Naive thymus-derived CD8-positive, alpha-beta T cell (primary cell): ENCODE results near the gene C19orf44. TPM values are rescaled to one million over a fixed set of nuclear protein-coding genes. Genes with fewer than 3 reads are reported as not detected.
"Not testable (repeated sequence)": the region's sequence is repeated elsewhere in the genome, so short reads cannot be mapped to it uniquely, and the experiment has no call there.

Experiments used
- ATAC-seq, 2 donors: fragments of 150-1000 bp; cut with Tn5 transposase in 1 of 2; sonication (Bioruptor Pico), chemical (Tn5 transposase) in 1 of 2; 1 replicate in 1 of 2; 2 replicates in 1 of 2; pipeline ENCODE4 v1.10.0; 2021; ENCODE audit warnings: mild to moderate bottlenecking in 2 of 2, moderate library complexity in 2 of 2
- POLR2A ChIA-PET: fragments of 350-600 bp; sonication (Branson Sonifier 250); formaldehyde crosslinking; loops from one replicate; lab custom pipeline; 2021; ENCODE audit warnings: antibody characterized with exemption; lab: Charles Lee
- DNase-seq, 10 donors: peaks; one replicate each; pipeline versions ENCODE4 v3.0.0 to v3.0.0-alpha.2; 2020 to 2022
- H3K27ac Mint-ChIP-seq, 10 donors: one replicate each; pipeline ENCODE4 v1.8.0; 2020 to 2022; ENCODE audit warnings: mild to moderate bottlenecking in 10 of 10, mixed read lengths in 10 of 10, moderate library complexity in 4 of 10, inconsistent platforms in 1 of 10
- H3K27me3 Mint-ChIP-seq, 5 donors: one replicate each; pipeline ENCODE4 v1.8.0; 2021 to 2022; ENCODE audit warnings: mixed read lengths in 5 of 5
- H3K36me3 Mint-ChIP-seq, 3 donors: one replicate each; pipeline ENCODE4 v1.8.0; 2020 to 2022; ENCODE audit warnings: mixed read lengths in 3 of 3, mild to moderate bottlenecking in 2 of 3, inconsistent platforms in 1 of 3
- H3K4me1 Mint-ChIP-seq, 4 donors: one replicate each; pipeline ENCODE4 v1.8.0; 2021 to 2022; ENCODE audit warnings: mixed read lengths in 4 of 4
- H3K4me3 Mint-ChIP-seq, 10 donors: one replicate each; pipeline ENCODE4 v1.8.0; 2020 to 2022; ENCODE audit warnings: mild to moderate bottlenecking in 10 of 10, mixed read lengths in 10 of 10, moderate library complexity in 6 of 10, inconsistent platforms in 1 of 10
- H3K9me3 Mint-ChIP-seq, 9 donors: one replicate each; pipeline ENCODE4 v1.8.0; 2020 to 2022; ENCODE audit warnings: mixed read lengths in 9 of 9, mild to moderate bottlenecking in 3 of 9, inconsistent platforms in 1 of 9, moderate library complexity in 1 of 9
- polyA plus RNA-seq, 3 donors: library from polyadenylated mRNA; unstranded; fragments of 300-500 nt; fragmentation: Illumina TruSeq; gene quantifications; one replicate each; pipeline ENCODE4 v1.2.3, GENCODE V29; 2021
- total RNA-seq, 8 experiments: library from RNA in 2 of 8; stranded (reverse) in 2 of 8; gene quantifications; one replicate each; pipeline ENCODE4 v1.2.3 and lab custom pipeline; 2021 to 2026

The C19orf44 gene
- total RNA-seq, result 1 to 10 TPM; 4.1 to 4.4 TPM
- 1 to 10 TPM in 1 of 3 donors, under 1 TPM in 1, not detected in 1; 0.23 to 2.0 TPM for polyA plus RNA-seq
- total RNA-seq (lab: John Stamatoyannopoulos, UW), result 2.0 to 8.6 (median 5.1) reads per million in 6 experiments

DNA sequence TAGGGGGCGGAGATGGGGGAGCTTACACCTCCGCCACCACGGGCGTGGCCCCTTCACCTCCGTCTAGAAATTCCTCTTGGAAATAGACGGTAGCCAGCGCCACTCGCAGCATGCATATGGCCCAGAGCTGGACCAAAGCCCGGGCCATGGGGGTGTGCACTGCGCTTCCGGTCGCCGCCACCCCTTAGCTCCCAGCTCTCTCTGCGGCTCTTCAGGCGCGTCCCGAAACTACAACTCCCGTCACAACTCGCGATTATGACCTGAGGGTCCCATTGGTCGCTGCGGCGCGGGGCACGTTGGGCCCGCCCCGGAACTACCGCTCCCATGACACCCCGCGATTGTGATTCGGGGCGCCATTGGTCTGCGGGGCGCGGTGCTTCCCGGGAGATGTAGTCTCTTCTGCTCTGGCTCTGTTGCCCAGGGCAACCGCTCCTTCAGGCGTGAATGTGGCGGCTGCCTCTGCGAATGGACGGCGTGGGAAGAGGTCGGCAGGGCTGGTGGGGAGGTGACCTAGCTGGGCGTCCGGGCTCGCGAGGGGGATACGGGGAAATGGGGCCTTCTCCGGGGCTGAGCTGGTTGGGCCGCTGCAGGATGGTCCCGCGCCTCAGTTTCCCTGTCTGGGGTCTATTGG is at the start of gene C19orf44, which contains the start of gene CALR3:
Gene C19orf44, plus strand, starts transcription at position 413 of the 631 bp plus-strand sequence. CDS start 4,399 bp downstream, outside the sequence.
Gene CALR3, minus strand, starts transcription at position 186 of the 631 bp plus-strand sequence. Its CDS starts 38 bp downstream, at position 148.
- POLR2A ChIA-PET, result interaction anchor here (0.8 to 1.7 kb wide), 8 partner anchors 24 to 719 kb away, joined by 3 to 12 read pairs (median 3); partner anchors contain the start of genes EPS15L1, MED26 and USE1
- H3K36me3 Mint-ChIP-seq, result peaks cover 0 to 4% (median 0%) of the 10 kb centered on the region in 3 donors
- DNase-seq, result peak; percentile 91 to 97 (median 96)

DNA sequence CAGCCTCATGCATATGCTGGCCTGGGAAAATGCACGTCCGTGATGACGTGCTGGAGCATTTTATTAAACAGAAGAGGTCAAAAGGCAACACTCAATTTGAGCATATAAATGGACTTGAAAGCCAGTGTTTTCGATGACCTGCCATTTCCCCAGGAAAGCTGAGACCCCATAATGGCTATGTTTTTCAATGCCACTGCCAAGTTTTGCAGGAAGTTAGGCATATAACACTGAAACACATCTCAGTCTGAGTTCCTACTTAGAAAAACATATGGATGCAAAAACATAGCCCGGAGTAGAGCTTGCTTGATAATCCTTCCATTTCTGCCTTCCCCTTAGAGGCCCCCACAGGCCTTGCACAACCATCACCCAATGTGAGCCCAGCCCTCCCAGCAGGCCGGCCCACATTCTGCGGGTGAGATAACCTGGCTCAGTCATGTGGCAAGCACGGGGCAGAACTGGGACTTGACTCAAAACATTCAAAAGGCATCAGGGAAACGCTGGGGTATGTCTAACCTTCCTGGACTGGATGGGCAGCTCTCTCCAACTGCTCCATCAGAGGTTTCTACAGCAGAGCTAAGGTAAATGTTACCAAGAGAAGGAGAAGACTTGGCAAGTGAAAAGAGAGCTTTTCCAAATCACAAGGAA is 49.3 kb upstream of the C19orf44 start:
- H3K4me1 Mint-ChIP-seq, result peaks cover 32 to 91% (median 66%) of the 10 kb centered on the region in 4 donors
- POLR2A ChIA-PET, result interaction anchor here (1.3 kb wide), 1 partner anchor 72 kb away, joined by 3 read pairs; no protein-coding TSS in a partner anchor
- peak overlapping the region in 7 of 10 donors; percentile 1 to 65 (median 57) for H3K4me3 Mint-ChIP-seq

More for the DNA sequence above, at the start of gene C19orf44, which contains the start of gene CALR3:
- Mint-ChIP-seq H3K4me1 (peaks cover 7 to 16% (median 11%) of the 10 kb centered on the region in 4 donors), H3K27ac (peak within 1 kb of the TSS; percentile 88 to 97 (median 94)), H3K27me3 (no peaks in the 10 kb centered on the region), H3K4me3 (peak within 1 kb of the TSS; percentile 88 to 99 (median 95)), H3K9me3 (no peaks in the 10 kb centered on the region)
- peak; percentile 97 to 99 for ATAC-seq

DNA sequence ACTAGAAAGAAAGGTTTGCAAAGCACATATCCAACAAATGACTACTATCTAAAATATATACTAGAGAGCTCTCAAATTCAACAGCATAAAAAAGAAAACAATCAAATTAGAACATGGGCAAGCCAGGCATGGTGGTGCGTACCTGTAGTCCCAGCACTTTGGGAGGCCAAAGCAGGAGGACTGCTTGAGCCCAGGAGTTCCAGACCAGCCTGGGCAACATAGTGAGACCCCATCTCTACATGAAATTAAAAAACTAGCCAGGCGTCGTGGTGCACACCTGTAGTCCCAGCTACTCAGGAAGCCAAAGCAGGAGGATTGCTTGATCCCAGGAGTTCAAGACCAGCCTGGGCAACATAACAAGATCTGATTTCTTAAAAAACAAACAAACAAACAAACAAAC is 47.3 kb upstream of the C19orf44 start:
- ATAC-seq, H3K9me3 Mint-ChIP-seq, H3K27me3 Mint-ChIP-seq, DNase-seq: not testable (repeated sequence)
- POLR2A ChIA-PET, result interaction anchor here (1.1 kb wide), 1 partner anchor 195 kb away, joined by 8 read pairs; no protein-coding TSS in a partner anchor
- Mint-ChIP-seq H3K4me1 (peaks cover 32 to 77% (median 63%) of the 10 kb centered on the region in 4 donors), H3K4me3 (peak overlapping the region in 4 of 10 donors; percentile 6 to 72 (median 66)), H3K36me3 (peaks cover 5 to 21% (median 10%) of the 10 kb centered on the region in 3 donors), H3K27ac (peak overlapping the region in 9 of 10 donors; percentile 4 to 91 (median 69))

More for the DNA sequence above, 49.3 kb upstream of the C19orf44 start:
- peaks cover 5 to 23% (median 10%) of the 10 kb centered on the region in 3 donors for H3K36me3 Mint-ChIP-seq
- peaks cover 0 to 6% (median 0%) of the 10 kb centered on the region in 9 donors for H3K9me3 Mint-ChIP-seq
- DNase-seq (peak in 4 of 10 donors; percentile 12 to 37 (median 28)), ATAC-seq (peak; percentile 48 to 76)
- H3K27ac Mint-ChIP-seq, result peak overlapping the region; percentile 57 to 90 (median 81)
- H3K27me3 Mint-ChIP-seq, result no peaks in the 10 kb centered on the region

DNA sequence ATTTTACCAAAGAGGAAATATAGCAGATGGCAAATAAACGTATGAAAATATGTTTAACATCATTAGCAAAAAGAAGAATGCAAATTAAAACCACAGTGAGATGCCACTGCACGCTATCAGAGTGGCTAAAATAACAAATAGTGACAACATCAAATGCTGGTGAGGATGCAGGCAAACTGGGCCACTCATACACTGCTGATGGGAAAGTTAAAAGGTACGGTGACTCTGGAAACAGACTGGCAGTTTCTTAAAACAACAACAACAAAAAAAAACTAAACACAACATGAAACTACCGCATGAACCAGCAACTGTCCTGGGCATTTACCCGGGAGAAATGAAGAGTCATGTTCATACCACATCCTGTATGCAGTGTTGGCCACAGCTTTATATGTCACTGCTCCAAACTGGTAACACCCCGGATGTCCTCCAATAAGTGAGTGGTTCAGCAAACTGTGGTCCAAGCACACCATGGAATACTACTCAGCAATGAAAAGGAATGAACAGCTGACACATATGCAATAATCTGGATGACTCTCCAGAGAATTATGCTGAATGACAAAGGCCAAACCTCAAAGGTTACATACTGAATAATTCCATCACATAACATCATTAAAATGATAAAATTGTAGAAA is 46.7 kb upstream of the C19orf44 start:
- POLR2A ChIA-PET, result interaction anchor here (1.1 kb wide), 1 partner anchor 195 kb away, joined by 8 read pairs; no protein-coding TSS in a partner anchor
- Mint-ChIP-seq H3K4me3 (peak overlapping the region in 6 of 10 donors; percentile 6 to 72 (median 41)), H3K36me3 (peaks cover 7 to 15% (median 10%) of the 10 kb centered on the region in 3 donors), H3K4me1 (peaks cover 31 to 77% (median 63%) of the 10 kb centered on the region in 4 donors), H3K27me3 (no peaks in the 10 kb centered on the region), H3K9me3 (peaks cover 0 to 6% (median 0%) of the 10 kb centered on the region in 9 donors), H3K27ac (peak overlapping the region in 9 of 10 donors; percentile 4 to 91 (median 69))
- peak in 1 of 2 donors; percentile 86 for ATAC-seq
- DNase-seq, result peak in 1 of 10 donors; percentile 25

DNA sequence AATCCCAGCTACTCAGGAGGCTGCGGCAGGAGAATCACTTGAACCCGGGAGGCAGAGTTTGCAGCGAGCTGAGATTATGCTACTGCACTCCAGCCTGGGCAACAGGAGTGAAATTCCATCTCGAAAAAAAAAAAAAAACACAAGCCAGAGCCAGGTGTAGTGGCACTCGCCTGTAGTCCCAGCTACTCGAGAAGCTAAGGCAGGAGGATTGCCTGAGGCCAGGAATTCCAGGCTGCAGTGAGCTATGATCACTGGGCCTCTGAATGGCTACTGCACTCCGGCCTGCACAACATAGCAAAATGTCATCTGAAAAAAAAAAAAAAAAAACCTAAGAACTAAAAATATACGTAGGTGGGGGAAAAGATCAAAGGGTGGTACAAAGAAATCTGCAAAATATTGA is 43.9 kb upstream of the C19orf44 start:
- Mint-ChIP-seq H3K27ac (no peak overlapping the region), H3K36me3 (peaks cover 8 to 10% (median 10%) of the 10 kb centered on the region in 3 donors), H3K9me3 (peaks cover 0 to 6% (median 0%) of the 10 kb centered on the region in 9 donors), H3K4me1 (peaks cover 33 to 62% (median 56%) of the 10 kb centered on the region in 4 donors), H3K27me3 (no peaks in the 10 kb centered on the region), H3K4me3 (no peak overlapping the region)
- DNase-seq (no peak), ATAC-seq (no peak)
- POLR2A ChIA-PET, result interaction anchor here (0.7 kb wide), 2 partner anchors 93 to 1177 kb away, joined by 5 to 7 read pairs; no protein-coding TSS in a partner anchor

DNA sequence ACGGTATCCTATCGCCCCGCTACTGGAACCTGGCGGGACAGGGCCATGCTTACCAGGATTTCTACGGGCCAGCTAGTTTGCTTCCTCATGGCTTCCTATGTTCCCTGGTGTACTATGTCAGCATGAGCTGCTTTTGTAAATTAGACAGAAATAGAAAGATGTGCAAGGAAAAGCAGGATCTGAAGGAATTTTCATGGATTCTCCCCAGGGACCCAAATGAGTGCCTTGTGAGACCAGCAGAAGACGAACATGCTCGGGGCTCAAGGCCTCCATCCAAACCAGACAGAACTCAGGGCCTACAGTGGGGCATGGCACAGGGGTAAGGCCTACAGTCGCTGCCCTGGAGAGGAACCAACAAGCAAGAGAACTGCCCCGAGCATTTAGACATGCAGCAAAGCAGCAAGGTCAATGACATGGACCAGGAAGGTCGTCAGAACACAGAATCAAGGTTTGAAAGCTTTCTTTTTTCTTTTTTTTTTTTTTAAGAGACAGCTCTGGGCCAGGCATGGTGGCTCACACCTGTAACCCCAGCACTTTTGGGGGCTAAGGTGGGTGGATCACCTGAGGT is 41.8 kb upstream of the C19orf44 start:
- ATAC-seq (no peak), DNase-seq (no peak)
- H3K36me3 Mint-ChIP-seq, result peaks cover 4 to 8% (median 5%) of the 10 kb centered on the region in 3 donors
- H3K9me3 Mint-ChIP-seq, result peaks cover 0 to 5% (median 0%) of the 10 kb centered on the region in 9 donors
- POLR2A ChIA-PET, result no interaction called here
- no peak overlapping the region for H3K4me3 Mint-ChIP-seq
- peaks cover 39 to 65% (median 61%) of the 10 kb centered on the region in 4 donors for H3K4me1 Mint-ChIP-seq
- H3K27me3 Mint-ChIP-seq, result no peaks in the 10 kb centered on the region
- H3K27ac Mint-ChIP-seq, result peak overlapping the region in 7 of 10 donors; percentile 53 to 91 (median 62)

DNA sequence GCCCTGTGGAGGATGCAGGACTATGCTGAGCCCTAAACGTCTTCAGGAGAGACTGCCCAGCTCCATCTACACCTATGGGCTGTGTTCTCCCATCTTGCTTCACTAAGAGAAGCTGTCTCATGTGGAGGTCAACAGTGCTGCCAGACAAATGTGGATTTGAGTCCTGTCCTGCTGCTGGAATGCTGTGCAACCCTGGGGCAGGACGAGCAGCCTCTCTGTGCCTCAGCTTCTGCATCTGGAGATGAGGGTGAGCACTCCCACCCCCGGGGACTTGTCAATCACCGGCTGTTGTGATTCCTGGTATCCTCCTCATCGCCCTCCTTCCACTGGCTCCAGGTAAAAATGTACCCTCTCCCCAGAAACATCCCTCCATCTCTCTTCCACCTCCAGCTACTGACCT is 40.7 kb upstream of the C19orf44 start:
- ATAC-seq (no peak), DNase-seq (no peak)
- POLR2A ChIA-PET, result interaction anchor here (0.7 kb wide), 1 partner anchor 151 kb away, joined by 3 read pairs; no protein-coding TSS in a partner anchor
- Mint-ChIP-seq H3K27me3 (no peaks in the 10 kb centered on the region), H3K36me3 (peaks cover 0 to 7% (median 3%) of the 10 kb centered on the region in 3 donors), H3K4me3 (peak overlapping the region in 1 of 10 donors; percentile 6), H3K9me3 (no peaks in the 10 kb centered on the region), H3K4me1 (peaks cover 38 to 64% (median 61%) of the 10 kb centered on the region in 4 donors), H3K27ac (peak overlapping the region in 2 of 10 donors; percentile 11 to 71)

DNA sequence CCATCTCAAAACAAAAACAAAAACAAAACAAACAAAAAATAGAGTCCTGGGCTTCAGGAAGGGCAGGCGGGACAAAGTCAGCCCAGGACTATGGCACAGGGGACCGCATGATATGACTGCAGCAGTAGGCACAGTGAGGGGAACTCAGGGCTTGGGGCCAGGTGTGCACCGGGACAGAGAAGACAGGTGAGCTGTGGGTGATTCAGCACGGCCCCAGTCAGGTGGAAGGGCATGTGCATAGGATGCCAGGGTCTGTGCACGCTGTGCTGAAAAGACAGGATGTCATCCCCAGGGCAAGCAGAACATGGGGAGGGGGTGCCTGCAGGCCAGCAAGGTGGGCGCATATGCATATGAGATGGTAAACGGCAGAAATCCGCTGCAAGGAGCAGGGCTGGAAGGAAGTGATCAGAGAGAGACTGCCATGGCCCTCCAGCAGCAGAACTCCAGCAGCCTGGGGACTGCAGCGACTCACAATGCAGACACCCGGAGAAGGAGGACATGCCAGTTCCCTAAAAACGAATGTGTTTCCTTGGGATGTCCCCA is 39.5 kb upstream of the C19orf44 start:
- Mint-ChIP-seq H3K27me3 (no peaks in the 10 kb centered on the region), H3K9me3 (no peaks in the 10 kb centered on the region), H3K36me3 (peaks cover 0 to 7% (median 3%) of the 10 kb centered on the region in 3 donors), H3K4me3 (peak overlapping the region; percentile 12 to 80 (median 60)), H3K27ac (peak overlapping the region in 8 of 10 donors; percentile 4 to 83 (median 63)), H3K4me1 (peaks cover 38 to 66% (median 61%) of the 10 kb centered on the region in 4 donors)
- ATAC-seq, result peak in 1 of 2 donors; percentile 29
- POLR2A ChIA-PET, result no interaction called here
- DNase-seq, result no peak

DNA sequence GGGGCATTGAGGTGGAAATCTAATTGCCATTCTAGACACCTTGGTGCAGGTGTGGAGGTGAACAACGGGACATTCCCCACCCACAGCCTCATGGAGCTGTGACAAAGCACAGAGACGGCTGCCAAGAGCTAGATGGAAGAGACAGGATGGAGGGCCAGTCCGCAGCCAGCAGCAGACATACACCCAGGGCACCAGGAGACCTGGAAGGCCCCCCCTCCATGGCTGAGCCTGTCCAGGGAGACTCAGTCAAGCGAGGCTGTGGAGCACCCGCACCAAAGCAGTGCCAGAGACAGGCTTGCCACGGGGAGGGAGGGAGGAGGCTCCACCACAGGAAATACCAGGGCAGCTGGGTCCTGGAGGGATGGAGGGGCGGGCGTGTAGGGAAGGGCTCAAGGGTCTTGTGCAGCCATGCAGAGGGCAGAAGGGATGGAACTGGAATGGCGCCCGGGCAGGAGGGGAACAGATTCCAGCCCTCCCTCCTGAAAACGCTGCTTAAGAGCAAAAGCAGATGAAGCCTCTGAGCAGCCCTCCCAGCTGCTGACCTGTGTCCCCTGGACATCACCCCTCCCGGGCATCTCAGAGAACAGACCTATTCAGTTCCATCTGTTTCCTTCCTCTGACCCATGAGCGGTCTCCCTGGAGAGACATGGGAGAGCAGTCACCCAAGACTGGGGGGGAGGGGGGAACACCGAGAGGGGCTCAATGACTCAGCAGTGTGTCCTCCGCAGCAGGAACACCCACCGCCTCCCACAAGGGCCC is 38.8 kb upstream of the C19orf44 start:
- ATAC-seq (peak; percentile 44 to 57), DNase-seq (no peak)
- peaks cover 40 to 70% (median 64%) of the 10 kb centered on the region in 4 donors for H3K4me1 Mint-ChIP-seq
- H3K27me3 Mint-ChIP-seq, result no peaks in the 10 kb centered on the region
- no peaks in the 10 kb centered on the region for H3K9me3 Mint-ChIP-seq
- peak overlapping the region; percentile 4 to 80 (median 55) for H3K4me3 Mint-ChIP-seq
- POLR2A ChIA-PET, result no interaction called here
- peaks cover 0 to 7% (median 3%) of the 10 kb centered on the region in 3 donors for H3K36me3 Mint-ChIP-seq
- peak overlapping the region in 8 of 10 donors; percentile 6 to 83 (median 58) for H3K27ac Mint-ChIP-seq

DNA sequence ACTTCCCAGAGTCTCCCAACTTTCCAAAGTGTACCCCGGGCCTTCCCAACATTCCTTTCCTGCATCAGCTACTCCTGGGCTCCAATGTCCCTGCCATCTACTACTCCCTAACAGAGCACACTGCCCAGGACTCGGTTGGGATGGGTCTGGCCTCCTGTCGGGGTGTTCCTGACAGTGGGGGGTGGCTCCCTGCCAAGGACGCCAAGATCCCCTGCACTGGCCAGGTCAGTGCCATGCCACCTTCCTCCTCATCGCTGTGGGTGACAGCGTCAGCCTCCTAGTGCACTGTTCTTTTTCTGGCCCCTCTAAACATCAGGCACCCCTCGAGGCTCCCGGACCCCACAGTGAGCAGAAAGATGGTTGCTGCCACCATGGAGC is 38.3 kb upstream of the C19orf44 start:
- Mint-ChIP-seq H3K36me3 (peaks cover 0 to 7% (median 3%) of the 10 kb centered on the region in 3 donors), H3K4me3 (peak overlapping the region in 8 of 10 donors; percentile 8 to 71 (median 62)), H3K9me3 (no peaks in the 10 kb centered on the region), H3K27me3 (no peaks in the 10 kb centered on the region), H3K4me1 (peaks cover 40 to 75% (median 68%) of the 10 kb centered on the region in 4 donors), H3K27ac (peak overlapping the region in 8 of 10 donors; percentile 4 to 80 (median 60))
- POLR2A ChIA-PET, result no interaction called here
- DNase-seq (no peak), ATAC-seq (peak in 1 of 2 donors; percentile 29)
